Smooth muscle cell (in vitro differentiated cells): ENCODE measurements around the gene RNF212B. TPM values are rescaled to one million over a fixed set of nuclear protein-coding genes. Genes with fewer than 3 reads are reported as not detected.

ENCODE experiments used
- DNase-seq: peaks from one replicate; lab custom pipeline; 2025; ENCODE audit not compliant: unreplicated experiment; lab: John Stamatoyannopoulos, UW
- H2AFZ ChIP-seq: fragments of 200-600 bp; sonication (generic); 2 replicates; pipeline ENCODE4 v1.6.0; 2016; ENCODE audit warnings: antibody characterized with exemption, low read depth, mild to moderate bottlenecking
- H3F3A ChIP-seq: fragments of 200-600 bp; sonication (generic); 2 replicates; pipeline ENCODE4 v1.6.0; 2017; ENCODE audit warnings: antibody characterized with exemption, low read depth
- H3K27ac ChIP-seq: fragments of 200-600 bp; sonication (generic); 2 replicates; pipeline ENCODE4 v1.5.1; 2016; ENCODE audit warnings: low read depth, mild to moderate bottlenecking
- H3K27me3 ChIP-seq: fragments of 200-600 bp; sonication (generic); 2 replicates; pipeline ENCODE4 v1.6.1; 2016; ENCODE audit warnings: low read depth, mild to moderate bottlenecking
- H3K36me3 ChIP-seq: fragments of 200-600 bp; sonication (generic); 2 replicates; pipeline ENCODE4 v1.5.1; 2016; ENCODE audit warnings: low read depth
- H3K4me1 ChIP-seq: fragments of 200-600 bp; sonication (generic); 2 replicates; pipeline ENCODE4 v1.5.1; 2016; ENCODE audit warnings: low read depth
- H3K4me2 ChIP-seq: fragments of 200-600 bp; sonication (generic); 2 replicates; pipeline ENCODE4 v1.6.0; 2016; ENCODE audit warnings: mild to moderate bottlenecking
- H3K4me3 ChIP-seq: fragments of 200-600 bp; sonication (generic); 2 replicates; pipeline ENCODE4 v1.5.1; 2016; ENCODE audit warnings: mild to moderate bottlenecking
- H3K79me2 ChIP-seq: fragments of 200-600 bp; sonication (generic); 2 replicates; pipeline ENCODE4 v1.6.0; 2016; ENCODE audit warnings: low read depth, mild to moderate bottlenecking
- H3K9ac ChIP-seq: fragments of 200-600 bp; sonication (generic); 2 replicates; pipeline ENCODE4 v1.6.0; 2016; ENCODE audit warnings: low read depth
- H3K9me3 ChIP-seq: fragments of 200-600 bp; sonication (generic); replicated peaks from 2 replicates; pipeline ENCODE4 v1.5.1; 2016; ENCODE audit warnings: low read depth
- H4K20me1 ChIP-seq: fragments of 200-600 bp; sonication (generic); 2 replicates; pipeline ENCODE4 v1.6.0; 2016; ENCODE audit warnings: low read depth
- CTCF ChIP-seq: fragments of 200-600 bp; sonication (generic); IDR thresholded peaks from 2 replicates; pipeline ENCODE4 v1.5.1; 2017; ENCODE audit warnings: borderline replicate concordance, mild to moderate bottlenecking, antibody characterized with exemption; ENCODE audit not compliant: insufficient read depth, poor library complexity, severe bottlenecking
- WGBS: methylation state at CpG from one replicate; pipeline ENCODE4 v1.1.7; 2016; ENCODE audit warnings: low lambda C conversion rate; 5-methylcytosine and 5-hydroxymethylcytosine counted together
- polyA plus RNA-seq: library from polyadenylated mRNA; unstranded; fragments of >200 nt; fragmentation: Nextera tagmentation; extraction: Ambion mirVana; gene quantifications from 2 replicates; pipeline ENCODE4 v1.2.1, GENCODE V29; 2016
- total RNA-seq: library from RNA; depleted of rRNA; stranded (reverse); fragments of >200 nt; gene quantifications from 2 replicates; pipeline ENCODE4 v1.2.3, GENCODE V29; 2014

RNF212B gene
- total and polyA plus RNA-seq, 2 experiments from 2014 or later, result not detected

GRCh38 chr14:23202001-23202400, 35.7 kb upstream of the RNF212B start:
- no peaks in the 10 kb centered on the region for H3F3A ChIP-seq
- H3K4me2 ChIP-seq, result no peak overlapping the region
- no peaks in the 10 kb centered on the region for H3K4me1 ChIP-seq
- no peak overlapping the region for H3K9ac ChIP-seq
- H4K20me1 ChIP-seq, result no peaks in the 10 kb centered on the region
- H3K36me3 ChIP-seq, result no peaks in the 10 kb centered on the region
- no peaks in the 10 kb centered on the region for H3K9me3 ChIP-seq
- WGBS, result 93% methylated on average over 7 of the region's 7 CpGs
- TF ChIP-seq CTCF, result no peak
- no peaks in the 10 kb centered on the region for H3K79me2 ChIP-seq
- H3K27me3 ChIP-seq, result no peaks in the 10 kb centered on the region
- no peak overlapping the region for H3K27ac ChIP-seq
- DNase-seq, result no peak
- H2AFZ ChIP-seq, result no peak overlapping the region
- H3K4me3 ChIP-seq, result no peak overlapping the region

- H3K27me3 ChIP-seq, result no peaks in the 10 kb centered on the region
- H3K79me2 ChIP-seq, result no peaks in the 10 kb centered on the region
- H2AFZ ChIP-seq, result no peak overlapping the region
- H3K4me3 ChIP-seq, result no peak overlapping the region
- H3K4me2 ChIP-seq, result no peak overlapping the region
- no peaks in the 10 kb centered on the region for H3K36me3 ChIP-seq
- H4K20me1 ChIP-seq, result no peaks in the 10 kb centered on the region
- no peaks in the 10 kb centered on the region for H3K9me3 ChIP-seq
- no peak overlapping the region for H3K27ac ChIP-seq
- WGBS, result 64% methylated on average over 3 of the region's 3 CpGs
- no peaks in the 10 kb centered on the region for H3K4me1 ChIP-seq
- H3K9ac ChIP-seq, result no peak overlapping the region
- no peaks in the 10 kb centered on the region for H3F3A ChIP-seq
- DNase-seq, result no peak
- TF ChIP-seq CTCF, result no peak
Observed at GRCh38 chr14:23206422-23207145, 31.2 kb upstream of the RNF212B start.

DNA sequence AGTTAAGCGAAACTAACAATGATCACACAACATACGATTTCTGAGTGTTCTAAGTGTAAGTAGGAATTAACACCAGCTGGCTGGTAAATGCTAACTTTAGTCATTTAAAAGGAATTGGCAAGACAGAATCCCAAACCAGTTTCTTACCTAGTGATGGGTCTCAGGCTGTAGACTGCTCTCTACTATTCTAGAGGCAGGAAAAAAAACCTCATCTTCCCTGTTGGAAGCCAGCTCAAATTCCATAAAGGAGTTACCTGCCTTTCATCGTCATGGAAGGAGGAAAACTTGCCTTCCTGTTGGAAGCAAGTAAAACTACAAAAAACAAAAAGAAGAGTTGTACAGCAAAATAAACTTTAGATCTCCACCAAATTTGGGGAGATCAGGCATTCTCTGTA, 30.6 kb upstream of the RNF212B start:
- Histone ChIP-seq H4K20me1 (no peaks in the 10 kb centered on the region), H3K4me2 (no peak overlapping the region), H3K4me1 (no peaks in the 10 kb centered on the region), H3K36me3 (no peaks in the 10 kb centered on the region), H3K9me3 (no peaks in the 10 kb centered on the region), H3K9ac (no peak overlapping the region), H3F3A (no peaks in the 10 kb centered on the region), H3K27ac (no peak overlapping the region), H3K27me3 (no peaks in the 10 kb centered on the region), H2AFZ (peak overlapping the region; percentile 45), H3K79me2 (no peaks in the 10 kb centered on the region), H3K4me3 (no peak overlapping the region)
- WGBS, result 34% methylated on average over 3 of the region's 3 CpGs
- DNase-seq, result no peak
- TF ChIP-seq CTCF, result no peak

DNA sequence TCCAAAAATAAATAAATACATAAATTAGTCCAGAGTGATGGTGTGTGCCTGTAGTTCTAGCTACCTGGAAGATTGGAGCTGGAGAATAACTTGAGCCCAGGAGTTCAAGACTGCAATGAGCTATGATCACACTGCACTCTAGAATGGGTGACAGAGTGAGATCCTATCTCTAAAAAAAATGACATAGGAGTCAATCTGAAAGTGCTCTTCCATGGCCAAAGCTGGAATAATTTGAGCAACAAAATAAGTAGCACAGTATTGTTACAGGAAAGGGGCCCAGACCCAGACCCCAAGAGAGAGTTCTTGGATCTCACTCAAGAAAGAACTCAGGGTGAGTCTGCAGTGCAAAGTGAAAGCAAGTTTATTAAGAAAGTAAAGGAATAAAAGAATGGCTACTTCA, 29.4 kb upstream of the RNF212B start:
- no peaks in the 10 kb centered on the region for H3F3A ChIP-seq
- H4K20me1 ChIP-seq, result no peaks in the 10 kb centered on the region
- no peak for DNase-seq
- H3K4me2 ChIP-seq, result no peak overlapping the region
- H3K9me3 ChIP-seq, result no peaks in the 10 kb centered on the region
- no peak overlapping the region for H3K4me3 ChIP-seq
- H3K36me3 ChIP-seq, result no peaks in the 10 kb centered on the region
- no peak overlapping the region for H2AFZ ChIP-seq
- no peaks in the 10 kb centered on the region for H3K27me3 ChIP-seq
- no peaks in the 10 kb centered on the region for H3K4me1 ChIP-seq
- TF ChIP-seq CTCF, result no peak
- no peak overlapping the region for H3K27ac ChIP-seq
- no peak overlapping the region for H3K9ac ChIP-seq
- H3K79me2 ChIP-seq, result no peaks in the 10 kb centered on the region
